ENCODE results near the gene MEGF6. TPM values are rescaled to one million over a fixed set of nuclear protein-coding genes. Genes with fewer than 3 reads are reported as not detected.

Gene MEGF6
- total RNA-seq, 2 donors from 2014 or later: 22.4 to 24.9 TPM

GRCh38 chr1:3641046-3641760 lies 29.9 kb upstream of the MEGF6 start:
- no peak for TF ChIP-seq POLR2A (IDR thresholded peaks at IDR 0.05)
- TF ChIP-seq, protein P1, sequence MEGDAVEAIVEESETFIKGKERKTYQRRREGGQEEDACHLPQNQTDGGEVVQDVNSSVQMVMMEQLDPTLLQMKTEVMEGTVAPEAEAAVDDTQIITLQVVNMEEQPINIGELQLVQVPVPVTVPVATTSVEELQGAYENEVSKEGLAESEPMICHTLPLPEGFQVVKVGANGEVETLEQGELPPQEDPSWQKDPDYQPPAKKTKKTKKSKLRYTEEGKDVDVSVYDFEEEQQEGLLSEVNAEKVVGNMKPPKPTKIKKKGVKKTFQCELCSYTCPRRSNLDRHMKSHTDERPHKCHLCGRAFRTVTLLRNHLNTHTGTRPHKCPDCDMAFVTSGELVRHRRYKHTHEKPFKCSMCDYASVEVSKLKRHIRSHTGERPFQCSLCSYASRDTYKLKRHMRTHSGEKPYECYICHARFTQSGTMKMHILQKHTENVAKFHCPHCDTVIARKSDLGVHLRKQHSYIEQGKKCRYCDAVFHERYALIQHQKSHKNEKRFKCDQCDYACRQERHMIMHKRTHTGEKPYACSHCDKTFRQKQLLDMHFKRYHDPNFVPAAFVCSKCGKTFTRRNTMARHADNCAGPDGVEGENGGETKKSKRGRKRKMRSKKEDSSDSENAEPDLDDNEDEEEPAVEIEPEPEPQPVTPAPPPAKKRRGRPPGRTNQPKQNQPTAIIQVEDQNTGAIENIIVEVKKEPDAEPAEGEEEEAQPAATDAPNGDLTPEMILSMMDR (IDR thresholded peaks at IDR 0.05): no peak
- H3K9me3 ChIP-seq: no peaks in the 10 kb centered on the region
- H3K4me1 ChIP-seq: no peaks in the 10 kb centered on the region
- ATAC-seq: no peak
- H3K27ac ChIP-seq: no peak overlapping the region
- no peak overlapping the region for H3K4me3 ChIP-seq
- DNase-seq: no peak
- 89 to 91% methylated on average over 22 to 26 of the region's 26 CpGs for WGBS, 2 donors
- H3K27me3 ChIP-seq: no peaks in the 10 kb centered on the region
- intact Hi-C loops (cut with DNase I): no loop called here
- peaks cover 0 to 27% of the 10 kb centered on the region in 2 donors for H3K36me3 ChIP-seq (replicated peaks in 1 of 2; ENCODE audit: insufficient read depth in 1 of 2, low read depth in 2 of 2)

- no peak for ATAC-seq
- 88 to 89% methylated on average over 17 to 28 of the region's 36 CpGs for WGBS, 2 donors
- no peak overlapping the region for H3K4me3 ChIP-seq
- H3K36me3 ChIP-seq (replicated peaks in 1 of 2; ENCODE audit: insufficient read depth in 1 of 2, low read depth in 2 of 2): peaks cover 0 to 31% of the 10 kb centered on the region in 2 donors
- DNase-seq: no peak
- no peak overlapping the region for H3K27ac ChIP-seq
- intact Hi-C loops (cut with DNase I): no loop called here
- TF ChIP-seq, protein P1 (IDR thresholded peaks at IDR 0.05): no peak
- no peak for TF ChIP-seq POLR2A (IDR thresholded peaks at IDR 0.05)
- no peaks in the 10 kb centered on the region for H3K9me3 ChIP-seq
- no peaks in the 10 kb centered on the region for H3K27me3 ChIP-seq
- no peaks in the 10 kb centered on the region for H3K4me1 ChIP-seq
These were observed 29.0 kb upstream of the MEGF6 start for GRCh38 chr1:3640121-3640837.

DNA sequence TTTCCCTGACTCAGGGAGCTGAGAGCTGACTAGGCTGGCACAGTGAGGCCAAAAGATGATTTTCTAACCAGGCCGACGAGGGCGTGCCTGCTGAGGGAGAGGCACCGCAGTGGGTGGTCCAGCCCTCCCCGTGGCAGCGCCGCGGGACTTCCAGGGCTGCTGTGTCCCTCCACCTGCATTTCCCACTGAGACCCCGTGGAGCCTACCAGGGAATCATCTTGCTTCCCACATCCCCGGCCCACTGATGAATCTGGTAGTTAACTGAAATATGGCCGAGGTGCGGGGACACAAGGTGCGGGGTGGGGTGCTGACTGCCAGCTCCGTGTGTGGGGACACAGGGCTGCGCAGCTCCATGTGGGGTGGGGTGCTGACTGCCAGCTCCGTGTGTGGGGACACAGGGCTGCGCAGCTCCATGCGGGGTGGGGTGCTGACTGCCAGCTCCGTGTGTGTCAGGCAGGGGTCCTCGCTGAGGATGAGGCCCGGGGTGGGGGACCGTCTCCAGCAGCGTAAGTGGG lies 28.1 kb upstream of the MEGF6 start:
- H3K9me3 ChIP-seq: no peaks in the 10 kb centered on the region
- no peak for ATAC-seq
- no peak overlapping the region for H3K4me3 ChIP-seq
- no peaks in the 10 kb centered on the region for H3K4me1 ChIP-seq
- no peak overlapping the region for H3K27ac ChIP-seq
- TF ChIP-seq, protein P1 (IDR thresholded peaks at IDR 0.05): no peak
- no peak for TF ChIP-seq POLR2A (IDR thresholded peaks at IDR 0.05)
- intact Hi-C loops (cut with DNase I): no loop called here
- 92 to 94% methylated on average over 19 to 22 of the region's 23 CpGs for WGBS, 2 donors
- DNase-seq: no peak
- H3K36me3 ChIP-seq (replicated peaks in 1 of 2; ENCODE audit: insufficient read depth in 1 of 2, low read depth in 2 of 2): peaks cover 0 to 33% of the 10 kb centered on the region in 2 donors
- no peaks in the 10 kb centered on the region for H3K27me3 ChIP-seq

GRCh38 chr1:3638676-3639075 lies 27.4 kb upstream of the MEGF6 start:
- H3K9me3 ChIP-seq: no peaks in the 10 kb centered on the region
- peaks cover 0 to 34% of the 10 kb centered on the region in 2 donors for H3K36me3 ChIP-seq (replicated peaks in 1 of 2; ENCODE audit: insufficient read depth in 1 of 2, low read depth in 2 of 2)
- WGBS, 2 donors: 92 to 94% methylated on average over 15 of the region's 15 CpGs
- H3K4me3 ChIP-seq: no peak overlapping the region
- no peak for DNase-seq
- no peak overlapping the region for H3K27ac ChIP-seq
- TF ChIP-seq, protein P1 (IDR thresholded peaks at IDR 0.05): no peak
- TF ChIP-seq POLR2A (IDR thresholded peaks at IDR 0.05): no peak
- intact Hi-C loops (cut with DNase I): no loop called here
- H3K4me1 ChIP-seq: no peaks in the 10 kb centered on the region
- no peak for ATAC-seq
- H3K27me3 ChIP-seq: no peaks in the 10 kb centered on the region

All from body of pancreas (tissue), 4 donors.